ENCODE results near the gene LPCAT1. TPM values are rescaled to one million over a fixed set of nuclear protein-coding genes. Genes with fewer than 3 reads are reported as not detected.

LPCAT1 gene
- total RNA-seq, 3 donors from 2014 or later (not counting 1 experiment from before 2014, with no cell fraction given) = 196 to 302 (median 252) TPM

DNA sequence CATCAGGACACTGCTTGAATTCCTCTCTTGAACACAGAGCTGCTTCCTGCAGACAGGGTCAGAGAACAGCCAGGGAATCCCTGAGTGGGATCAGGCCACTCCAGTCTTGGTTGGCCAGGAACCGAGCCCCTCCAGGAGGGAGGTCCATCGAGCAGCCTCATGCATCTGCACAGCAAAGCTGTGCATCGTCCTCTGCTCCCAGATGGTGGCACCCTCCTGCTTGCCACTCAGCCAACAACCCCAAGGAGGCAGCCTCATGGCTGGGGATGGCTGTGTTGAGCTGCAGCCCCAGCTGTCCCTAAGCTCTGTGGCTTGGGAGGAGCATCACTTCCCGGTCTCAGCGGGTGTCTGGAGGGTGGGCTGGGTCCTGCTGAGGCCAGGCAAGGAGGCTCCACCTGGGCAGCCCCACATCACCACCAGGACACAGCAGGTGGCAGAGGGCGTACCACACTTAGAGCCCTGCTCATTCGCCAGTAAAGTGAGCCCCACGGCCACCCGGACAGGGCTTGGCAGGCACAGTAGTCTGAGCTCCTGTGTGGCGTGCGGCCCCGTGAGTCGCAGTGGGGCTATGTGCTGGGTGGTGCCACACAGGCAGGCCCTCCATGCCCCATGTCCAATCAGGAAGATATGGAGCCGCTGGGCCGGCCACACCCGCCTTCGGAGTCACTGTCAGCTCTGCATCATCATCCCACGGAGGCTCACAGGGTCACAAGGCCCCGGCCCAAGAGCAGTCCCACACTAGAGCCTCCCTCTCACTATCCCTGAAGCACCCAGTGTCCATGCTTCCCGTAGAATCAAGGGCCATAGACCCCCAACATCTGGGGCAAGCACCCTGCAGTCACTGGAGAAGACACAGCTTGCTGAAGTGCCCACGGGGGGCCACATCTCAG lies 11.9 kb downstream of the LPCAT1 start:
- TF ChIP-seq, protein P1, sequence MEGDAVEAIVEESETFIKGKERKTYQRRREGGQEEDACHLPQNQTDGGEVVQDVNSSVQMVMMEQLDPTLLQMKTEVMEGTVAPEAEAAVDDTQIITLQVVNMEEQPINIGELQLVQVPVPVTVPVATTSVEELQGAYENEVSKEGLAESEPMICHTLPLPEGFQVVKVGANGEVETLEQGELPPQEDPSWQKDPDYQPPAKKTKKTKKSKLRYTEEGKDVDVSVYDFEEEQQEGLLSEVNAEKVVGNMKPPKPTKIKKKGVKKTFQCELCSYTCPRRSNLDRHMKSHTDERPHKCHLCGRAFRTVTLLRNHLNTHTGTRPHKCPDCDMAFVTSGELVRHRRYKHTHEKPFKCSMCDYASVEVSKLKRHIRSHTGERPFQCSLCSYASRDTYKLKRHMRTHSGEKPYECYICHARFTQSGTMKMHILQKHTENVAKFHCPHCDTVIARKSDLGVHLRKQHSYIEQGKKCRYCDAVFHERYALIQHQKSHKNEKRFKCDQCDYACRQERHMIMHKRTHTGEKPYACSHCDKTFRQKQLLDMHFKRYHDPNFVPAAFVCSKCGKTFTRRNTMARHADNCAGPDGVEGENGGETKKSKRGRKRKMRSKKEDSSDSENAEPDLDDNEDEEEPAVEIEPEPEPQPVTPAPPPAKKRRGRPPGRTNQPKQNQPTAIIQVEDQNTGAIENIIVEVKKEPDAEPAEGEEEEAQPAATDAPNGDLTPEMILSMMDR (IDR thresholded peaks at IDR 0.05) = no peak
- H3K9me3 ChIP-seq (ENCODE audit: control insufficient read depth, insufficient read depth, low read length) = no peaks in the 10 kb centered on the region
- Mint-ChIP-seq H3K9me3 (no peaks in the 10 kb centered on the region), H3K27me3 (ENCODE audit: low read depth in 2 of 2) (no peaks in the 10 kb centered on the region), H3K27ac (peak overlapping the region; percentile 95 to 96), H3K4me1 (peaks cover 77 to 88% of the 10 kb centered on the region in 2 donors), H3K36me3 (peaks cover 12% of the 10 kb centered on the region), H3K4me3 (no peak overlapping the region)
- H3K27me3 ChIP-seq (ENCODE audit: control insufficient read depth, insufficient read depth, low read length) = no peaks in the 10 kb centered on the region
- DNase-seq (peak in 1 of 2 donors; percentile 14), ATAC-seq (peak in 1 of 3 donors; percentile 23)
- peaks cover 51% of the 10 kb centered on the region for H3K36me3 ChIP-seq (ENCODE audit: control insufficient read depth, insufficient read depth, low read length)
- peaks cover 90% of the 10 kb centered on the region for H3K4me1 ChIP-seq (ENCODE audit: control insufficient read depth, insufficient read depth, low read length)
- WGBS (ENCODE audit: insufficient coverage) = 89% methylated on average over 21 of the region's 21 CpGs
- intact Hi-C loops (cut with micrococcal nuclease) = loop anchor here (10.0 kb wide), 1 partner anchor 407 kb away; no protein-coding TSS in a partner anchor
- H3K27ac ChIP-seq (ENCODE audit: low read length) = no peak overlapping the region
- H3K4me3 ChIP-seq (ENCODE audit: low read length) = no peak overlapping the region

DNA sequence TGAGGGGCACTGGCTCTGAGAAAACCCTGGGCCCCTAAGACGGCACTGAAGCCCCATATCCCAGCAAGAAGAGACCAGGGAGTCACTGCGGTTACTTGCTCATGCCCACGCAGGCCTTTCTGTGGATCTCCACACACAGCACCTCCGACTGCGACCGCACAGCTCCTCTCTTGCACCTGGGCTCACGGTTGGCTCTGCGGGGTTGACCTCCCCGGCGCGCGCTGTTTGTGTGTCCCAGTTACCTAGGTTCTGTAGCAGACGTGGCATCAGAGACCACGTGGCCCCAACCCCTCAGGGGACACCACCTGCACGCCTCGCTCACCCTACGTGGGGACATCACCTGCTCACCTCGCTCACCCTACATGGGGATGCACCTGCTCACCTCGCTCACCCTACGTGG lies 12.7 kb downstream of the LPCAT1 start:
- H3K36me3 ChIP-seq (ENCODE audit: control insufficient read depth, insufficient read depth, low read length) = peaks cover 51% of the 10 kb centered on the region
- H3K27ac ChIP-seq (ENCODE audit: low read length) = no peak overlapping the region
- Mint-ChIP-seq H3K27me3 (ENCODE audit: low read depth in 2 of 2) (no peaks in the 10 kb centered on the region), H3K9me3 (no peaks in the 10 kb centered on the region), H3K36me3 (peaks cover 12% of the 10 kb centered on the region), H3K4me3 (no peak overlapping the region), H3K4me1 (peaks cover 74 to 88% of the 10 kb centered on the region in 2 donors), H3K27ac (peak overlapping the region in 1 of 2 donors; percentile 95)
- intact Hi-C loops (cut with micrococcal nuclease) = loop anchor here (10.0 kb wide), 1 partner anchor 406 kb away; no protein-coding TSS in a partner anchor
- ATAC-seq (no peak), DNase-seq (peak in 1 of 2 donors; percentile 7)
- no peaks in the 10 kb centered on the region for H3K9me3 ChIP-seq (ENCODE audit: control insufficient read depth, insufficient read depth, low read length)
- TF ChIP-seq, protein P1 (IDR thresholded peaks at IDR 0.05) = no peak
- no peaks in the 10 kb centered on the region for H3K27me3 ChIP-seq (ENCODE audit: control insufficient read depth, insufficient read depth, low read length)
- H3K4me3 ChIP-seq (ENCODE audit: low read length) = no peak overlapping the region
- H3K4me1 ChIP-seq (ENCODE audit: control insufficient read depth, insufficient read depth, low read length) = peaks cover 90% of the 10 kb centered on the region
- WGBS (ENCODE audit: insufficient coverage) = 91% methylated on average over 20 of the region's 20 CpGs

DNA sequence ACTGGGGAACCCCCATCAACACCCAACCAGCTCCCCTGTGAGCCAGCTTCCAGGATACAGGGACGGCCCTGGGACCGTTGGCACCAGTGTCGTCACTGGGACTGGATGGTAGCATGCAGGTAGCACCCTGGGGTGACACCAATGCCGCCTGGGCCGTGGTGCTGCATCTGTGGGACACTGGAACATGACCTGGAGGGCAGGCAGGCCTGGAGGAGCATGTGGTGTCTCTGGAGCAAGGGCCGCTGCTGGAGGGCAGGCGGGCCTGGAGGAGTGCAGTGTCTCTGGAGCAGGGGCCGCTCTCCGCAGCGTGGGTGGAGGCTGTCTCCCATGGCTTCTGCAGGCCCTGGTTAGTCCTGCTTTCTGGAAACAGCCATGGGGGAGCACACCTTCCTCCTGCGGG lies 13.1 kb downstream of the LPCAT1 start:
- H3K4me3 Mint-ChIP-seq = no peak overlapping the region
- intact Hi-C loops (cut with micrococcal nuclease) = loop anchor here (10.0 kb wide), 1 partner anchor 406 kb away; no protein-coding TSS in a partner anchor
- WGBS (ENCODE audit: insufficient coverage) = 96% methylated on average over 11 of the region's 11 CpGs

More for the DNA sequence above, 13.1 kb downstream of the LPCAT1 start:
- H3K4me1 ChIP-seq (ENCODE audit: control insufficient read depth, insufficient read depth, low read length) = peaks cover 90% of the 10 kb centered on the region
- no peaks in the 10 kb centered on the region for H3K27me3 ChIP-seq (ENCODE audit: control insufficient read depth, insufficient read depth, low read length)
- H3K9me3 ChIP-seq (ENCODE audit: control insufficient read depth, insufficient read depth, low read length) = no peaks in the 10 kb centered on the region
- H3K4me1 Mint-ChIP-seq = peaks cover 74 to 88% of the 10 kb centered on the region in 2 donors
- no peaks in the 10 kb centered on the region for H3K9me3 Mint-ChIP-seq
- H3K36me3 Mint-ChIP-seq = peaks cover 12% of the 10 kb centered on the region
- no peaks in the 10 kb centered on the region for H3K27me3 Mint-ChIP-seq (ENCODE audit: low read depth in 2 of 2)
- peaks cover 51% of the 10 kb centered on the region for H3K36me3 ChIP-seq (ENCODE audit: control insufficient read depth, insufficient read depth, low read length)
- ATAC-seq = no peak
- TF ChIP-seq, protein P1 (IDR thresholded peaks at IDR 0.05) = no peak
- no peak overlapping the region for H3K27ac ChIP-seq (ENCODE audit: low read length)
- H3K27ac Mint-ChIP-seq = peak overlapping the region; percentile 83 to 95
- H3K4me3 ChIP-seq (ENCODE audit: low read length) = no peak overlapping the region
- DNase-seq = peak in 1 of 2 donors; percentile 12
